Epidermal melanocyte (primary cell): ENCODE data around the gene NSD2.
"Not testable (repeated sequence)": the region's sequence is repeated elsewhere in the genome, so short reads cannot be mapped to it uniquely, and the experiment has no call there.

Experiments used
- DNase-seq: peaks from one replicate; pipeline ENCODE4 v3.0.0; 2011; ENCODE audit warnings: low spot score; ENCODE audit not compliant: insufficient read length

Gene NSD2

DNA sequence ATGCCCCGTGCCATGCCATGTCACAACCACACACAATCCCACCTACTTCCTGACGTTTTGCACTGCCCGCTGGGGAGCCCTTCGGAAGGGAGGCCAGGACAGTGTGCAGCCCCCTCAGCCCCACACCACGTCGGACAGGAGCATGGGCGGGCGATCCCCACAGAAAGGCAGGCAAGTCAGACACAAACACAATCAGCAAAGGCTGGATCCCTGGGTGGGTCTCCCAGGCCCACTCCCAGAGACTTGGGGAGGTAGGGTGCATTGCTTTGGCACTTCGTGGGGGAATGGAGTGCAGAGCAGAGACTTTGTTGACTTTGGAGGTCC, 29.3 kb upstream of the NSD2 start:
- DNase-seq = no peak

GRCh38 chr4:1842339-1842895, 28.8 kb upstream of the NSD2 start:
- no peak for DNase-seq

GRCh38 chr4:1842993-1843448, 28.2 kb upstream of the NSD2 start:
- no peak for DNase-seq

DNA sequence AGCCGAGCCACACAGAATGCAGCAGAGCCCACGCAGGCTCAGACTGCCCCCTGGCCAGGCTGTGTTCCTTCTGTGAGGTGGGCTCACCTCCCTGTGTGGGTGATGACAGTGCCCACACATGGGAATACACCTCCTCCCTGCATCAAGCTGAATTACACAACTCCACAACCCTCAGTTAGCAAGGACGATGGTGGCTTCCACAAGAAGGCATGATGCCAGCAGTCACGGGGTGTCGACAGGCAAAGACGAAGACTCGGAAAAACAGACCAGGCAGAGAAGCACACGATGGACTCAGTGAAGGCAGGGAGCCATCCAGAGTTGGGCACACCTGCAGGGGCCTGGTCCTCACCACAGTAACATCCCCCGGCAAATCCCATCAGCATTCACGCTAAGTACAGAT, 27.3 kb upstream of the NSD2 start:
- DNase-seq = no peak

GRCh38 chr4:1844618-1845017, 26.6 kb upstream of the NSD2 start:
- DNase-seq = not testable (repeated sequence)

- DNase-seq = no peak
Measured at GRCh38 chr4:1846580-1846979, 24.6 kb upstream of the NSD2 start.

DNA sequence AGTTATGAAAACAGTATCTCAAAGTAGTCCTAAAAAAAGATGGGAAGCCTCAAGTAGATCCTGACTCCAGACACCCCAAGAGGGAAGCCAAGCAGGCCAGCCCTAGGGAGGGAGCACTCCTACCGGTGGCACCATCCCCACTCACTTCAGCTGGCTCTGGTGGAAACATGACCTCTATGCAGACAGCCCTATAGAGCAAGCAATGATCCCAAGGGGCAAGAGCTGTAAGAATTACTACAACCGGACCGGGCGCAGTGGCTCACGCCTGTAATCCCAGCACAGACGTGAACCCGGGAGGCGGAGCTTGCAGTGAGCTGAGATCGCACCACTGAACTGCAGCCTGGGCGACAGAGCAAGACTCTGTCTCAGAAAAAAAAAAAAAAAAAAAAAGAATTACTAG, 20.9 kb upstream of the NSD2 start:
- DNase-seq = no peak

DNA sequence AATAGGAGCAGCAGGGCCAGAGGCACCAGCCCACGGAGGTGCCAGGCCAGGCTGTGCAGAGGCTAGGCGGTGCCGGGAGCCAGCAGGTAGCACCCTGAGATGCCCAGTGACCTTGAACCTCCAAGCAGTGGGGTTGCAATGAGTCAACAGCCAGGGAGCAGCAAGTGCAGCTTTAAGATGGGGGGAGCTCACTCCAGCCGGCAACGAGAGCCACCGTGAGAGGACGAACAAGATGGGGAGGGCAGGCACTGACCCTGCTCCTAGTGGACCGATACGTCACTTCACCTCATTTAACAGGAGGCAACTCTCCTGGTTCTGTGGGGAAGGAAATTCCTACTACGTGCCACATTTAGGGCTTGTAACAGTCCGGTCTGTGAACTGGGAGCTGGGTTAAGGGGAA, 20.0 kb upstream of the NSD2 start:
- no peak for DNase-seq

- no peak for DNase-seq
Measured at GRCh38 chr4:1851575-1852410, 19.4 kb upstream of the NSD2 start.

DNA sequence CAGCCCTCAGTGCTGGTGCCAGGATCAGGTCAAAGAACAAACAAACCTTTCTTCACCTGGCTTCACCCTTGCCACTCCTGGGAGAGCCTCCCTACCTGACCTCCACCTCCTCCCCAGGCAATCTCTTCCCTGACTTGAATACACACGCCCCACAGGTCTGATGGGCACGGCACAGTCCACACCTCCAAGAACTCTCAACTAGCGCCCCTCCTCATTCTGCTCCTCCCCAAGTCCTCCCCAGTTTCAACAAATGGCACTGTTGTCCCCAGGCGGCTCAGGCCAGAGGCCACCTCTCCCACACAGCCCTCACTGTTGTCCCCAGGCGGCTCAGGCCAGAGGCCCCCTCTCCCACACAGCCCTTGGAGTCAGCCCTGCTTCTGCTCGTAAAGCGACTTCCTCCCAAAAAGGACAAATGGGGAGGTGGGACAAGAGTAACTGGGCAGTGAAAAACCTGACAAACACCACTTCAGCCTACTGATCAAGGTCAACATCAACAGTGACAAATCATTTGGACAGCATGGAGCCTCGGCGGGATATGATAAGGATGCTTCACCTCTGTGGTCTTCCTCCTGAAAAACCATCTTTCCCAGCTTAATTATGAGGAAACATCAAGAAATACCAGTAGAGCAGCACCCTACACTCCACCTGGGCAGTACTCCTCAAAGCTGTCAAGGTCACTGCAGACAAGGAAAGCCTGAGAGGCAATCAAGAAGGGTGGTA, 18.1 kb upstream of the NSD2 start:
- no peak for DNase-seq

DNA sequence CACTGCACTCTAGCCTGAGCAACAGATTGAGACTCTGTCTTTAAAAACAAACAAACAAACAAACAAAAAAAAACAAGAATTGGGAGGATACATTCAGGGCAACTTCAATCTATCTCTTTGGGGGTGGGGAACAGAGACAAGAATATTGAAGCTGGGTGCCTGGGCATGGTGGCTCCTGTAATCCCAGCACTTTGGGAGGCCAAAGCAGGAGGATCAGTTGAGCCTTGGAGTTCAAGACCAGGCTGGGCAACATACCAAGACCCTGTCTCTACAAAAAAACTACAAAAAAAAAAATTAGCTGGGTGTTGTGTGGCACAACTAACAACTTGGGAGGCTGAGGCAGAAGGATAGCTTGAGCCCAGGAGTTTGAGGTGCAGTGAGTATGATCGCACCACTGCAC, 16.4 kb upstream of the NSD2 start:
- DNase-seq = no peak

DNA sequence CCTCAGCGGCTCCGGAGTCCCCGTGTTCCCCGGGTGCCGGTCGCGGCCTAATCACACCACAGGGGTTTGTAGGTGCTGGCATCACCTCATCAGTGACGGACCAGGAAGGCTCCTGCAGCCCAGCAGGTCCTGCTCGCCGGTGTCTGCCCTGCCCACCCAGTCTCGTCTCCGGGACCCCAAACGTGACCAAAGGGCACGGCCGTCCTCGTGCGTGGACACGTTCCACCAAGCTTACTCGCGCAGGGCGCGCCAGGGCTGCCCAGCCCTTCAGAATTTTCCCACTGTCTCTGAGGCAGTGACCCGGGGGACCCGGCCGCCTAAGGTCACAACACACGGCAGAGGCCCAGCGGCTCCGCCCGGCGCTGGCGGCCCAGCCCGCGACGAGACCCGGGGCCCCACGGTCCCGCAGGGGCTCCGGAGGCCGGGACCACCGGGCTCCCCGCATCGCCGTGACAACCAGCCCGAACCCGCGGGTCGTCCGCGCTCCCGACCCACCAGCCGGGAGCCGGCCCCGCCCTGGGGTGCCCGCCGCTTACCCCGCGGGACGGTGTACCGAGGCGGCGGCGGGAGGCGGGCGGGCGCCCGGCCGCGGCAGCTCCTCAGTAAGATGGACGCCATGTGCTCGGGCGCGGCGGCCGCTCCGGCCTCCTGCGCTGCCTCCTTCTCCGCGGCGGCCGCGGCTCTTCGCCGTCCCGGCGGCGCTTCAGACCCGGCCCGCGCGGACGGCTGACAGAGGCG, 15.7 kb upstream of the NSD2 start:
- no peak for DNase-seq

- peak; percentile 98 for DNase-seq
Measured at GRCh38 chr4:1856071-1856942, 14.9 kb upstream of the NSD2 start, which contains the start of gene LETM1. Gene LETM1, minus strand, starts transcription at chr4:1856156. Its CDS starts 206 bp downstream, at chr4:1855950.

DNA sequence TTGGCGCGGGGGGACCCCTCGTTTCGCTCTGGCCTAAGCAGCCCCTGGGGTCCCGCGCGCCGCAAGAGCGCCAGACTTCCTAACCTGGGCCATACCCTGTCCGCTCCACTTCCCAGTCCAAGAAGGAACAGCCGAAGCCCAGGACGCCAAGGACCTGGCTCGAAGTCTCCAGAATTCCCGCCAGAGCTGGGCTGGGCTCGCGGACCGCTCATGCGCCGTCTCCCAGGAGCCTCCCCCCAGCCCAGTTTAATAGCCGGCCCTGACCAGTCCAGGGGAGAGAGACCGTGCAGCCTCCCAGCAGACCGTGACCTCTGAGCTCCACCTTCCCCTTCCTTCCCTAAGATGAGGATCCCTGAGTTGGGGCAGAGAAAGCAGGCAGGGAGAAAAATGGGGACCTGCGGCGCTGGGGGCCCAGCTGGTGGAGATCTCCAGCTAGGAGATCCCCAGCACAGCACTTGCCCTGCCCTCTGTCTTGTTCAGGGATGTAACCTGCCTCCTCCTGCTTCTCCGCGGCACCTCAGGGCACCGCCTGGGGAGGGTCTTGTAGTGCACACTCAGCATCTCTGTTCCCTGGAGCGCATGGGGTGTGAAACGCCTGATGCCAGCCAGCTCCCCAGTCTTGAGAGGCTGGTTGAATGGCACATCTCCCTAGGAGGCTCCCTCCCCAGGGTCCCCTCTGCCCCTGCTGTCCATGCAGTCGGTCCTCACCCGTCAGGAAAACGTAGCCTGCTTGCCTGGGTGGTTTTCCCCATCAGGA, 14.1 kb upstream of the NSD2 start:
- DNase-seq = no peak

DNA sequence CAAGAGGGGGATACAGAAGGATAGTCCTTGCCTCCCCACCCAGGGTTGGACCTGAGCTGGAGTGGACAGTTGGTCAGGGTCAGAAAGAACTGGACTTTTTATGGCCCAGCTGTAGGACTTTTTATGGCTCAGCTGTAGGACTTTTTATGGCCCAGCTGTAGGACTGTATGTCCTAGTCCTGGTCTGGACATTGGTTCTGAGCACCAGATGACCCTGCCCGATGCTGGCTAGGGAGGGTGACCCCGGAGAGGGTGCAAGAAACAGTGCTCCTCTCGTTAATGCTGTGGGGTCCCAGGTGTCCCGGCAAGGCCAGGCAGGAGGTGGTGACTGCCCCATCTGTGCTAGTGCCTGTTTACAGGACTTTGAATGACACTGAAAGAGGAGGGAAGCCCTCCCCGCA, 13.3 kb upstream of the NSD2 start:
- no peak for DNase-seq

DNA sequence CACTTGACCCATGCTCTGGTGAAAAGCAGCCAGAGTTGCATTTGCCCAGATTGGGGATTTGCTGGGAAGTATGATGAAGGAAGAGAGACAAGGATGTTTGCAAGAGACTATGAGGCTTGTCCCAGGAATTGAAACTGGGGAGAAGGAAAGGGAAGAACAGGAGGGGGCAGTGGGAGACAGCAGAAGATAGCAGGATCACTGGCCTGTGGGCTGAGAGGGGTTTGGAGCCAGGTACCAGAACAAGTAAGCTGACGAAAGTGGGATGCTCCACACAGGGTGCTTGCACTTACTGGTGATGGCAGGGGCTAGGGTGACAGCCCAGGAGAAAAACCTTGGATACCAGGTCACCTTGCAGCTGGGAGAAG, 11.8 kb upstream of the NSD2 start:
- DNase-seq = no peak

DNA sequence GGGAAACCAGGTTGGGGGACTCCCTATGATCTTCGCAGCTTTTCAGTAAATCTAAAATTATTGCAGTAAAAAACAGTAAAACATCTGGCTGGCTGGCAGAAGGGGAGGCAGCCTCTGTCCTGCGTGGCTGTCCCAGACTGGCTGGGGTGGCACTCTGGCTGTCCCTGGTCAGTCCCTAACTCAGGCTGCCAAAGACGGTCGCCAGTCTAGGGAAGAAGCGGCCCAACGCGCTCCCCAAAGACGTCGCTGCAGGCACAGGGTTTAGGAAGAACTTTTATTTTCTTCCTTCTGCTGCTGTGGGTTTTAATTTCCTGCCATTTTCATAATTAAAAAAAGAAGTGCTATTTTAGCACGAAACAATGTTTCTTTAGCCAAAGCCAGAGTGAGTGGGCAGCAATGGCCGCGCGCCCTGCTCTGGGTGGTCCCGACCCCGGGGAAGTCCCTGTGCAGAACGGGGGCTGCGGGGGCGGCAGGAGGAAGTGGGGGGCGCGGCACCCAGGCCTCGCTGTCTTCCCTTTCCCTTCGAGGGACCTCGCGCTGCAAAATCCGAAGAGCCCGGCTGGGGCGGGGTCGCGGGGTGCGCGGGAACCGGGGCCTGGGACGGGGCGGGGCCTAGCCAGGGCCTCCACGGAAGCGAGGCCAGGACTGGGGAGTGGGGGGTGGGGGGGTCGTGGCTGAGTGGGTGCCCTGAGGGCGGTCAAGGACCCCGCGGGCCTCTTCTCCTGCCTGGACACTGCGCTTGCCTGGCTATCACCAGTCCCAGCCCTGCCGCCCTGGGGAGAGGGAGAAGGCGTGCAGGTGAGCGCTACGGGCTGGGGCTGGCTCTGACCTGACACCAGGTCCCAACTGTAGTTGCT, 8.9 kb upstream of the NSD2 start:
- no peak for DNase-seq

- DNase-seq = no peak
Measured at GRCh38 chr4:1862961-1863296, 8.3 kb upstream of the NSD2 start.

DNA sequence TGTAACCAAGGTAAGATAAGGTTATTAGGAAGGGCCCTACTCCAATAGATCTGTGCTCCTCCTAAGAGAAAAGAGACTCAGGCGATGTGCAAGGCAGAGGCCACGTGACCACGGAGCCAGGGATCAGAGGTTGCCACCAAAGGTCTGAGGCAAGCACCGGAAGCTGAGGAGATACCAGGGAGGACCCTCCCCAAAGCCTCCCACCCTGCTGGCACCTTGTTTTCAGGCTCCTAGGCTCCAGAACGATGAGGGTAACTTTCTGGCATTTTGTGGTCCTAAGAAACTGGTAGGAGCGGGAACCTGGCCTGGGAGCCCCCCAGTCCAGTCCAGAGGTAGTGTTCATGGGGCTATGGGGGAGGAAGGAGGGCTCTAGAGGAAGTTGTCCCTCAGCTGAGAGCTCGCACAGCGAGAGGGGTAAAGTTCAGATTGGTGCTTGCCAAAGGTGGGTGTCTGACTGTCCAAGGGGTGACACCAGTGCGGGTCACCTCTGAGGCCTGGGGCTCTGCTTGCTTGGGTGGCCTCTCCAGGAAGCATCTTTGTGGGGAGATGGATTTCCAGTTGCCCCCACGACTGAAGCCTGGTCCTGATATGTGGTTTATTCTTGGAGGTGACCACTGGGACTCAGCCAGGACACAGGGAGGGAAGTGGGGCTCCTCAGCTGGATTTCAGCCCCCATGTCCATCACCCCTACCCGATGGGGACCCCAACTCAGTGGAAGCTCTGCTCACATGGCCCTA, 7.7 kb upstream of the NSD2 start:
- DNase-seq = no peak
